G401 (cell line): ENCODE measurements around the gene MAP1LC3B2. TPM values are rescaled to one million over a fixed set of nuclear protein-coding genes. Genes with fewer than 3 reads are reported as not detected.

ENCODE experiments used
- DNase-seq: peaks from one replicate; pipeline ENCODE4 v3.0.0-alpha.2; 2015; ENCODE audit warnings: low spot score
- in situ Hi-C: cut with HindIII; loops from 2 replicates; pipeline ENCODE4 v1.10.0; 2016; ENCODE audit warnings: low sequenced_read_pairs, mixed read lengths
- total RNA-seq: library from RNA; depleted of rRNA; stranded (reverse); fragments of >200 nt; shearing (Covaris generic); gene quantifications from 2 replicates; pipeline ENCODE4 v1.2.3, GENCODE V29; 2014

MAP1LC3B2 gene
- total RNA-seq, 1 experiment from 2014 or later: 0.34 TPM

DNA sequence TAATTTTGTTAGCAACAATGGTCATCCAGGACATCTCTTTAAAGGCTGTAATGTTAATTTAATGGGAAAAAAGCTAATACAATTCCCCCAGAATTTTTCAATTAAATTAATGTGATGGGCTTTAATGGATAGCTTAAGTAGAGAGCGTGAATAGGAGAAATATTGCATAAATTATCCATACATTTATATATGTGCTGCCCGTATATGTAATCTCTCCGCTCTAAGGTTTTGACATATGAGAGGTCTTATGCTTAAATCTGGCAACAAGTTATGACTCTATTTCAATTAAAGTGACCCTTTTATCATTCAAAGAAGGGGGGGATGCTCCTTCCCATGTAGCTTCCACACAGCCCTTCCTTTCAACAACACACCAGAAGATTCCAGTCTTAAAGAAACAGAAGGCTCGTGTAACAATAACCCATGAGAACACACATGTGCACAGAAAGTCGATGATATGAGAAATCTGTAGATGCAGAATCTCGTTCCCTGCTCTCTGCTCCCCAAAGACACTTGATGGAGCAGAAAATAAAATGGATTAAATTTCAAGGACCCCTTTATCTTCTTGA, 24.0 kb downstream of the MAP1LC3B2 start:
- no peak for DNase-seq
- in situ Hi-C loops: loop anchor here (10.0 kb wide), 1 partner anchor 68 kb away; no protein-coding TSS in a partner anchor

DNA sequence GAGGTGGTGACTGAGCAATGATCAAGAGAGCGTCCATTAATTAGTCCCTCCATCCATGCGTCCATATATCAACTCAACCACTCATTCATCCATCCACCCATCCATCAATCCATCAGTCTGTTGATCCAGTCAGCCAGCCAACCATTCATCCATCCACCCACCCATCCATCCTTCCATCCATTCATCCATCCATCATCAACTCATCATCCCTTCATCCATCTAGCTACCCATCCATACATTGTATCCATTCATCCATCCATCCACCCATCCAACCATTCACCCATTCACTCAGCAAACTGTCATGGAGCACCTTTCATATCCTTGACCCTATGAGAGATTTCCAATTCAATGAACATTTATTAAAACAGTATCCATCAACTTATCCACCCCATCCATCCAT, 28.1 kb downstream of the MAP1LC3B2 start:
- in situ Hi-C loops: loop anchor here (10.0 kb wide), 1 partner anchor 72 kb away; no protein-coding TSS in a partner anchor
- no peak for DNase-seq

DNA sequence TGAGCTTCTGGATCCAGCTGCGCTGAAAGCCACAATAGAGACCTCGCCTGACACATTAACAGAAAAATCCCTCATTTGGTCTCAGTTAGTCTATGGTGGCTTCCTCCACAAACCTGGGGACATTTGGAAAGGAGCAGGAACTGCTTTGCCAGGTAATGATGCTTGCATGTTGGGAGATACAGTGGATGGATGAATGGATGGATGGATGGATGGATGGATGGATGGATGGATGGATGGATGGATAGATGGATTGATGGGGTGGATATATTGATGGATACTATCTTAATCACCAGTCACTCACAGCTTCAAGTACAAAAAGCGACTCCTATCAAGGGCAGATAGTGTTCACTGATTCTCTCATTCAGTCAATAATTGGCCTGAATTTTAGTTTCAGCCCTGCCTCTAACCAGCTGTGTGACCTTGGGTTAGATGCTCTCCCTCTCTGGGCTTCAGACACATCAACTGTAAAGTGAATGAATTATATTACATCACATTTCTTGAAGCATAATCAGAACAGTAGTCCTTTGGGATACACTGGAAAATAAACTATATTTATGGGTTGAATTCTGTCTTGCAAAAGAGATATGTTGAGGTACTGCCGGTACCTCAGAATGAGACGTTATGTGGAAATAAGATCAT, 29.3 kb downstream of the MAP1LC3B2 start:
- in situ Hi-C loops: loop anchor here (10.0 kb wide), 1 partner anchor 74 kb away; no protein-coding TSS in a partner anchor
- no peak for DNase-seq

DNA sequence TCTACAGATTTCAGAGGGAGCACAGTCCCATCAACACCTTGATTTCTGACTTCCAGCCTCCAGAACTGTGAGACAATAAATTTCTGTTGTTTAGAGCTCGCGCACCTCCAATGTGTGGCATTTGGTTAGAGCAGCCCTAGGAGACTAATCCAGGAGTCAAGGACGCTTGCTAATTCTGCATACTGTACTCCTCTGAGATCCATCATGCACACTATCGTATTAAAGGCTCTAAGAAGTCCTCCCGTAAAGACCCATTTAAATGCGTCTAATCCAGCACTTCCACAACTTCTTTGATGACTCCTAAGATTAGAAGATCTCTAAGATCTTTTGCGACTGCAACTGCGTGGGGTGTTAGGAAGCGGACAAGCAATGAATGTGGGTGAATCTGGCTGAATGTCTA, 30.4 kb downstream of the MAP1LC3B2 start:
- in situ Hi-C loops: loop anchor here (10.0 kb wide), 1 partner anchor 75 kb away; no protein-coding TSS in a partner anchor

DNA sequence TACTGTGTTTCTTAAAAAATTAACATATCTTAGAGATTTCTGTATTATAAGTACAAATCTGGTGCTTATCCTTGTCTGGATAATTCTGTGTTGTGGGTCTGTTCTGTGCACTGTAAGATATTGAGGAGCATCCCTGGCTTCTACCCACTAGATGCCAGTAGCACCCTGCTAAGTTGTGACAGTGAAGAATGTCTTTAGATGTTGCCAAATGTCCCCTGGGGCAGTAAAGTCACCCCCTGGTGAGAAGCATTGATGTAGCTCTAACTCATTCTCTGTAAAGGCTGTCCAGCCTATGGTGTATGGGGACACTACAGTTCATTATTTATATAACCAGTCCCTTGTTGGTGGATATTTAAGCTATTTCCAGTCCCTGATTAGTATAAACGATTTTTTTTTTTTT, 31.4 kb downstream of the MAP1LC3B2 start:
- no peak for DNase-seq
- in situ Hi-C loops: no loop called here

More for the DNA sequence above, 30.4 kb downstream of the MAP1LC3B2 start:
- DNase-seq: no peak

DNA sequence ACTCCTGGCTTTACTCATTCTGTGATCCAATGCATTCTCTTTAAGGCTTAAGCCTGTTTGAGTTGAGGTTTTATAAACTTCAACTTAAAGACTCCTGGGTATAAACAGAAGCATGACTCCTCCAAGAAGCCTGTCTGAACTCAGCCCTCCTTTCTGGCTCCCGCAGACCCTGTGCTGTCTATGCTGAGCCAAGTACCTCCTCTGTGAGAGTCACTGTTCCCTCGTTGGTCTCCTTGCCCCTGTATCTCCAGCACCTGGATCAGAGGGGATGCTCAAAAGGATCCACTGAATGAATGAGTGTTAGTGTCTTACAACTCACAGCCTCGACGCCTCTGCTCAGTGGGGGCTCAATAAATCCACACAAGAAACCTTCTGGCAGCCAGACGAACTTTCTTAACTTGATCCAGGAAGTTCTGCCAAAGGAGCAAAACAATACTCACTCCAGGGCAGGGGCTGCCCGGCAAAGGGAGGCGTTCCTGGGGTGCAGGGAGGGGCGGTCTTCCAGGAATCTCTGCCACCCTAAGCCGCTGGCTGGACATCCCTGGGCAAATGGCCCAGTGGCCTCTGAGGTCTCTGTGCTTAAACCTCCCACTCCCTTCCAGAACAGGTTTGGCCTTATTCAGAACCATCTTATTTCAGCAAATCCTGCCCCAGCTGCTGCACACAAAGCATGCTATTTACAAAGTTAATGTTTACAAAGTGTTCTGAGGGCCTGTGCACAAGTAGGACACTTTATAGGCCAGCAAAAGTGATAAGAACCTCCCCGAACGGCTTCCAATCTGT, 32.9 kb downstream of the MAP1LC3B2 start:
- in situ Hi-C loops: no loop called here

DNA sequence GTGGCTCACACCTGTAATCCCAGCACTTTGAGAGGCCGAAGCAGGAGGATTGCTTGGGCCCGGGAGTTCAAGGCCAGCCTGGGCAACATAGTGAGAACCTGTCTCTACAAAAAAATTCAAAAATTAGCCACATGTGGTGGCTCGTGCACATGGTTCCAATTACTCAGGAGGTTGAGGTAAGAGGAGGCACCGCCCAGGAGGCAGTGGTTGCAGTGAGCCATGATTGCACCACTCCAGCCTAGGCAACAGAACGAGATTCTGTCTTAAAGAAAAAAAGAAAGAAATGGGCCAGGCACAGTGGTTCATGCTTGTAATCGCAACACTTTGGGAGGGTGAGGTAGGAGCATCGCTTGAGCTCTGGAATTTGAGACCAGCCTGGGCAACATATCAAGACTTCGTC, 33.5 kb downstream of the MAP1LC3B2 start:
- DNase-seq: no peak
- in situ Hi-C loops: no loop called here

More for the DNA sequence above, 32.9 kb downstream of the MAP1LC3B2 start:
- DNase-seq: no peak

DNA sequence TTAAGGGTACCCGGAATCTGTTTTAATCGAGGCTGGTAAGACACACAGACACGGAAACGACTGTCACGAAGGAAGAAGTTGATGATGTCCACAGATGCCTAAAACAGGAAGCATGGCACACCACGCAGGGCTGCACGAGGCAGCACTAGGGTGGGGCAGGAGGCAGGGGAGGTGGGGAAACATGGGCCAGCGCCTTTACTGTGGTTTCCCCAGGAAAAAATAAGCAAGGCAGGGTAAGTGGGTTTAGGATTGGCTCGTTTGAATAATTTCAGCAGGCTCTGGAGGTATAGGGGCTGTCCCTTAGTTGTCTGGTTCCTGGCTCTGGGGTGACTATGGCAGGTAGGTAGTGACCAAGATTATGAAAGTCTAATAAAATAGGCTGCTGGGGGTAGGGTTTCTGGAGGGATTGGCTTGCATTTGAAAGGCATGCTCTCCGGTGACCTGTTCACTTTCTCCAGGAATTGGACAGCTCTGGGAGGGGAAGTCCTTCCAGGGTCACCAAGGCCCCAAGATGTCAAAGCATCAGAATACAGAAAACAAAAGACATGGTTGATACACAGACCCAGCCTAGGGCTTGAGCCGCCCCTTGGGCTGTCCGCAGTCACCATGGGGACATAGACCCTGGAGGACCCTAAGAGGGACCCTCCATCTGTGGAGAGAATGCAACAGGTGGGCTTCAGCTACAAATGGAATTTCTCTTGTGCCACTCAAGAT, 35.3 kb downstream of the MAP1LC3B2 start:
- DNase-seq: no peak
- in situ Hi-C loops: no loop called here

DNA sequence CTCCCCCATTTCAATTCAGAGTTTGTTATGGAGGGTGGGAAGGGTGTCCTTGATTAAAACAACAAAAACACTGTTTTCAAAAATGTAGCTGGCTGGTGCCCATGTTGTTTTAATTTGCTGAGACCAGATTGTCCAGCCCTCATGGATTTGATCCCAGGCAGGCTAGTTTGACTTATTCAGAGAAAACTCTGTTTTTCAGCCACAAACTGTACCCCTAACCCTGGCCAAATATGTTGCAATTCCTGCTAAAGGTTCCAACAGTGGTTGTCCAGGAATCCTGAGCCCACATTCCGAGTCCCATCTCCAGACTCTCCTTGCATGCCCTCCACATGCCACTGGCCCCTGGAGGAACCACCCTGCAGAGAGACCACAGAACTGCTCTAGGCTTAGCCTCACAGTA, 36.0 kb downstream of the MAP1LC3B2 start:
- no peak for DNase-seq
- in situ Hi-C loops: no loop called here

DNA sequence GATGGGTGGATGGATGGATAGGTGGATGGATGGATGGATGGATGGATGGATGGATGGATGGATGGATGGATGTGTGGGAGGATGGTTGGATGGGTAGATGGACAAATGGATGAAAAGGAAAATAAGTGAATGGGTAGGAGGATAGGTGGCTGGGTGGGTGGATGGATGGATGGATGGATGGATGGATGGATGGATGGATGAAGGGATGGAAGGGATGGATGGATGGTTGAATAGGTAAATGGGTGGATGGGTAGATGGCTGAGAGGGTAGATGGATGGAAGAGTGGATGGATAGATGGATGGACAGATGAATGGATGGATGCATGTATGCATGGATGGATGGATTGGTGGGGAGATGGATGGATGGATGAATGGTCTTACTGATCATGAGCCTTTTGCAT, 36.5 kb downstream of the MAP1LC3B2 start:
- in situ Hi-C loops: no loop called here
- no peak for DNase-seq

DNA sequence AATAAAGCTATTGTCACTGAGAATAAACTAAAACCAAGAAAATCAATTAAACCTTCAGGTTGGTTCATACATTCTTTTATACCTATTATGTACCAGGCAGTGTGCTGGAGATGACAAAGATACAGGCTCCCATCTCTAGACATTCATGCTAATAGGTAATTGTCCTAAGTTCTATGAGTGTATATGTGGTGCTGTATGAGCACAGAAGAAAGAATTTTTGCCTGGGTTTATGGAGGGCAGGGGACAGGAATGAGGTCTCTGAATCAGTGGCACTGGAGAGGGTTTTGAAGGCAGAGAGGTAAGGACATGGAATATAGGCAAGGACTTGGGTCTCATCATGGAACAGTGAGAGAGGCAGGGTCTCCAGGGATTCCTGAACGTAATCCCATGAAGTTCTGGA, 38.7 kb downstream of the MAP1LC3B2 start:
- in situ Hi-C loops: no loop called here
- DNase-seq: no peak

DNA sequence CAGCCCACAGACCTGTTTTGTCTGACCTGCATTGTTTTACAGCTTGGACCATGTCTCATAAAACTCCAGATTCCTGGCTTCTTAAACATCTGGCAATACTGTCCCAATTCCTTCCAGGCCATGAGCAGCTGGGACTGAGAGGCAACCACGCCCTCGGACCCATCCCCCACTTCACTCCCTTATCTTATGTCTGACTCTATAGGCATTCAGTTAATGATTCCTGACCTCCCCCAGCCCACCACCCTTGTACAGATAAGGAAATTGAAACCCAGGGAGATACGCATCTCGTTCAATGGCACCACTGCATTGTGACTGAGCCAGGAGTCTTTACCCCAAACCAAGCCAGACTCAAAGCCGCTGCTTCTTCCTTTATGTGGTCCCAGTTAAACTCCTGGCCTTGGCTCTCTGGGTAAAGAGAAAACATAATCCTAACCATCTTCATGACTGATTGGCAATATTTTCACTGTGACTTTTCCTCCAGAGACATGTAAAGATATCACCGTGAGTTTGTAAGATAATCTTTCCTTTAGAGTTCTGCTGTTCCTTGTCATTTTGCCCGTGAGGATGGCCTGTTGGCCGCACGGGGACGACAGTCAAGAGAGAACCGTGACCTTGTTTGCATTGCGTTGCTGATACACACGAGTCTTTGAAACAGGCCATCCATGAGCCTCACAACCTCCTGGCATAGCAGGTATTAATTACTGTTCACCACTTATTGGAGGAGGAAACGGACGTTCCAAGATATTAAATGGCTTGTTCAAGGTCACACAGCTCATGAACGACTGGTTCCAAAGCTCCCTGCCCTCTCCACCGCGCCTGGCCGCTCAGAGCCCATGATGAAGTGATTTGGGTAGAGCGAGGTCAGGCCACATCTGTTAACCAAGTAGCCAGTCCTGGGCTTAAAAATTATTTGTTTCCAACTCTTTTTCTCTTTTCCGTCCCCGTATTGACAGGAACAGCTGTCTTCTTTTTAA, 39.4 kb downstream of the MAP1LC3B2 start:
- in situ Hi-C loops: no loop called here
- no peak for DNase-seq

DNA sequence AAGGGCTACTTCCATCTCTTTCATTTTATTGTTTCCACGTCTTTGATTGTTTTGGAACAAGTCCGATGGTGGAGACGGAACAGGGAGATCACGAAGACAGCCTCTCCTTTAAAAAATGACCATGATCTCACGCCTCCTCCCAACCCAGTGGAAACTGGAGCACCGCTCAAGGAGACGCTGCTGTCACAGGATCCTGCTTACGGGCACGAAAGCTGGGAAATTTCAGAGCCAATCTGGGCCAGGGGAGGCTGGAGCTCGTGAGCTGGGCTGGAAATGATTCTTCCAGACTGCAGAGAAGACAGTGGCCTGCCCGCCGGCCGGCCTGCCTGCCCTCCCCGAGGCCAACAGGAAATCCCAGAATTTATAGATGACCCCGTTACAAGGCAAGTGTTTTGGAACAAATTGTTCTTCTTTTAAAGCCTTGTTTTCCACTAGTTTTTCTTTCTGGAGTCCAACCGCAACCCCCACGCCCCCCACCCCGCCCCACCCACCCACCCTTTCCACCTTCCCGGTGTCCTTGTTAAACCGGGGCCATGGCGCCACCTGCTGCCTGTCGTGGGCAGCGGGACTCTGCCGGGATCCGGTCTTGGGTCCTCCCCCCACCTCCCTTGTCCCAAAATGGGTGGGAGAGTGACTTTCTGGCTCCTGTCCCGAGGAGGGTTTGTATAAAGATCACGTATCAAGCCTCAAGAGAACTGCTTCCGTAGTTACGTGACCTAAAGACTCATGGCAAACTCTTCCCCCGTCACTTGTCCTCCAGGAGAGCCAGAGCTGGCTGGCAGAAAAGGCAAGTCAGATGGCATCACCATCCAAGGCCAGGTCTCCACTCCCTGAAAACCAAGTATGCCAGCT, 40.3 kb downstream of the MAP1LC3B2 start:
- DNase-seq: peak; percentile 84

DNA sequence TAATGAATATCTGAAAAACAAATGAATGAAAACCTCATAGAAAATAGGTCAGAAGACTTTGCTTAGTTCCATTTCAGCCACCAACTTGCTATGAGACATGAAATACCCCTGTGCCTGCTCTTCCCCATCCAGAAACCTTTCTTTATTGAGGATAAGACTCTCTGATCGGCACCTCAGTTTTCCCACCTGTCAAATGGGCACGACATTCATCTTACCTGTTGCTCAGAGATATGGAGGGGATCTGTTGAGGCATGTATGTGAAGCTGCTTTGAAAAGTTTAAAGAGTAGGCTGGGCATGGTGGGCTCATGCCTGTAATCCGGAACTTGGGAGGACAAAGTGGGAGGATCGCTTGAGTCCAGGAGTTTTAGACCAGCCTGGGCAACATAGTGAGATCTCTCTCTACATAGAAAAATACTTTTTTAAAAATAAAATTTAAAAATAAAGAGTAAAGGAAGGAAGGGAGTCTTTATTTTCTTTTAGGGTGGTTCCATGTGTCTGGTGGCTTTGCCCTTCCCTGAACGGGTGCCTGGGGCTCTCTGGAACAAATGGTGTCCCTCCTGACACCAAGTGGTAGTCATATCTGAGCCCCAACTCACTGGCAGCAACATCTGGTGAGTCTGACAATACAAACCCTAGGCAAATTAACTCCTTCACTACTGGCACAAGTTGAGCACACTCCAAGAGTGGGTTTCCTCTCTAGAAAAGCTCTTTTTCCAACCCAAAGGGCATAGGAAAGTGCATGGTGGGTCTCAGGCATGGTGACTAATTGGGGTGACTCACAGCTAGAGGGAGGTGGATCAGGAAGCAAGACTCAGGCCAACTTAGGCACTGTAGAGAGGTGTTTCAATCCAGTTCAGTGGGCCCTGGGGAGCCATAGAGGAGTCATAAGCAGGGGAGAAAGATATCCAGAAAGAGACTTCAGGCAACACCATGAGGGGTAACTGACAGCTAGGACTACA, 42.1 kb downstream of the MAP1LC3B2 start:
- no peak for DNase-seq
- in situ Hi-C loops: no loop called here

More for the DNA sequence above, 40.3 kb downstream of the MAP1LC3B2 start:
- in situ Hi-C loops: no loop called here

DNA sequence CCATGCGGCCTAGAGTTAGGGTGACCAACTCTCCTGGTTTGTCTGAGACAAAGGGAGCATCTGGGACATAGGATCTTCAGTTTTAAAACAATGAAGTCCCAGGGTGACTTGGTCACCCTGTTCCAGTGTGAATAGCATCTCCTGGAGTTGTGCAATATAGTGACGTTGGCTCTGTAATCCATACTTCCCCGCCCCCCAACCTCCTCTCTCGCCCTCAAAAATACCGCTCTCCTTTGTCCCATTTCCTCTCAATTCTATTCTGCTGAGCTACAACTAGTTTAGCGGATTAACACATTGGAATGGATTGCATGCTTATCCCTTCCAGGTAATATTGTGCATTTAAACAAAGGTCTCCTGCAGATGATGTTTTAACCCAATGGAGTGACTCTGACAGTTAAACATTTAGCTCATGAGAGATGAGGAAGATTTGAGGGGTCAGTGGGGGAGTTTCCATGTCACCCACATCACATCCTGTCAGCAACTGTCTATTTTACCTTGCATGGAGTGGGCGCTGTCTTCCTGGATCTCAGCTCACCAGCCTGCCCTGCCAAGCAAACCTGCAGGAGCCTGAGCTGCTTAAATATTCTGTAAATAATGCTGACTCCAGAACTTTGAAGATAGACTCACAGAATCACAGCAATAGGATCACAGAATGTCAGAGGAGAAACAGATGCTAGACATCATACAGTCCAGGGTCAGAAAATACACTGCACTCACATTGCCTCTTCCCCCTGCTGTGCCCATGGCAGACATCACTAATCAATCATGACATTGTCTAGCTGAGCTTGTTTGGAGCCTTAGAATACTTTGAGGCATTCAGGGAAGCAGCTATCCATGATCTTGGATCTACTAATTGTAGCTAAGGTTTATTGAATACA, 43.0 kb downstream of the MAP1LC3B2 start:
- in situ Hi-C loops: no loop called here

More for the DNA sequence above, 43.0 kb downstream of the MAP1LC3B2 start:
- peak; percentile 29 for DNase-seq
